Measurements from ENCODE around the gene C5.

GRCh38 chr9:121059513-121059912 is 9.4 kb upstream of the C5 start:
- no peak for TF ChIP-seq CTCF (IDR thresholded peaks at IDR 0.05)
- no peak for TF ChIP-seq POLR2A (IDR thresholded peaks at IDR 0.05)
